Measurements from ENCODE around the gene TACR1.

TACR1 gene

DNA sequence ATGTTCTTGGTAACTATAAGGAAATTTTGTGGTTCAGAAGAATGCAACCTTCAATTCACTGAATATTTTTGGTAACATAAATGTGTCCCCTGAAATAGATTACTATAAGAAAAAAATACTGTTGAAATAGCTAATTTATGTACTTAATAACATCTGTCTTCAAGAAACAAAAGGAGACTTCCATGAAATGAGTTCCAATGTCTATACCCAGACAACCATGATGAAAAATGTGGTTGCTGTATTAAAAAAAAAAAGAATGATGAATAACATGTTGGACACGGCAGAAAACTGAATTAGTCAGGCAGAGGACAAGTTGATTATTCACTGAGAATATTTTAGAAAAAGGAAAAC lies 98.5 kb downstream of the TACR1 start:
- Histone ChIP-seq H3K27ac (no peak overlapping the region), H3K4me3 (no peak overlapping the region)
- no peak for DNase-seq (ENCODE audit: low spot score)
- TF ChIP-seq, protein P1, sequence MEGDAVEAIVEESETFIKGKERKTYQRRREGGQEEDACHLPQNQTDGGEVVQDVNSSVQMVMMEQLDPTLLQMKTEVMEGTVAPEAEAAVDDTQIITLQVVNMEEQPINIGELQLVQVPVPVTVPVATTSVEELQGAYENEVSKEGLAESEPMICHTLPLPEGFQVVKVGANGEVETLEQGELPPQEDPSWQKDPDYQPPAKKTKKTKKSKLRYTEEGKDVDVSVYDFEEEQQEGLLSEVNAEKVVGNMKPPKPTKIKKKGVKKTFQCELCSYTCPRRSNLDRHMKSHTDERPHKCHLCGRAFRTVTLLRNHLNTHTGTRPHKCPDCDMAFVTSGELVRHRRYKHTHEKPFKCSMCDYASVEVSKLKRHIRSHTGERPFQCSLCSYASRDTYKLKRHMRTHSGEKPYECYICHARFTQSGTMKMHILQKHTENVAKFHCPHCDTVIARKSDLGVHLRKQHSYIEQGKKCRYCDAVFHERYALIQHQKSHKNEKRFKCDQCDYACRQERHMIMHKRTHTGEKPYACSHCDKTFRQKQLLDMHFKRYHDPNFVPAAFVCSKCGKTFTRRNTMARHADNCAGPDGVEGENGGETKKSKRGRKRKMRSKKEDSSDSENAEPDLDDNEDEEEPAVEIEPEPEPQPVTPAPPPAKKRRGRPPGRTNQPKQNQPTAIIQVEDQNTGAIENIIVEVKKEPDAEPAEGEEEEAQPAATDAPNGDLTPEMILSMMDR (IDR thresholded peaks at IDR 0.05) = no peak

GRCh38 chr2:75100011-75100800 lies 99.1 kb downstream of the TACR1 start:
- no peak overlapping the region for H3K4me3 ChIP-seq
- DNase-seq (ENCODE audit: low spot score) = no peak
- TF ChIP-seq, protein P1 (IDR thresholded peaks at IDR 0.05) = no peak
- no peak overlapping the region for H3K27ac ChIP-seq

DNA sequence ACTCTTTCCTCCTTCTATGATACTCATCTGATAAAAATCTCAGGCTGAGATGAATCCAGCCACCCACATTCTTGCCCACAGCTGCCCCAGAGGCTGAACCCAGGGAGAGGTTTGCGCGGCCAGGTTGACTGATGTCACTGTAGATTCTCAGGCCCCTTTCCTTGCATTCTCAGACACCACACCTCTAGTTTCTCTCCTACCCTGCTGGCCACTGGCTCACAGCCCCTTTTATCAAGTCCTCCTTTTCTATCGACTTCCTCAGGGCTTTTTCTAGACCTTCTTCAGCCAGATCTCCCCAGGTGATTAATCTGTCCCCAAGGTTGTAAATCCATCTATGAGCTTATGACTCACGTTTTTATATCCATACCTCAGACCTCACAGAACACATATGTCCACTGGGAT lies 99.8 kb downstream of the TACR1 start:
- no peak overlapping the region for H3K4me3 ChIP-seq
- no peak overlapping the region for H3K27ac ChIP-seq
- TF ChIP-seq, protein P1 (IDR thresholded peaks at IDR 0.05) = no peak
- DNase-seq (ENCODE audit: low spot score) = no peak

DNA sequence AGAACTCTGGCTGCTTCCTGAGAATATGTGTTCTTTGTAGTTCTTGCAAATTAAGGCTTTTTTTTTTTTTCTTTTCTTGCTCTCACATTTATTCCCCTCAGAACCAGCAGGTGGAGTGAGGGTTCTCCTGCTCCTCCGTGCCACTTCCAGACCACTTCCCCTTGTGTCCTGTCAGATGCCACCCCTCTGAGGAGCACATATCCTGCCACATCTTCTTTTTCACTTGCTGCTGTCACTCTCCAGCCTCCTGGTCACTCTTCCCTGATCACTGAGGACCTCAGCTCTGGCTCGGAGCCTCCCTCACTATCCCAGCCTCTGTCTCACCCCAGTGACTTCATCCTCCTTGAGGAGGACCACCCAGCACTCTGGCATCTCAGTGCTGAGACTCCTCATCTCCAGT lies 100.5 kb downstream of the TACR1 start:
- TF ChIP-seq, protein P1 (IDR thresholded peaks at IDR 0.05) = no peak
- Histone ChIP-seq H3K4me3 (no peak overlapping the region), H3K27ac (no peak overlapping the region)
- no peak for DNase-seq (ENCODE audit: low spot score)

- Histone ChIP-seq H3K27ac (no peak overlapping the region), H3K4me3 (no peak overlapping the region)
- TF ChIP-seq, protein P1 (IDR thresholded peaks at IDR 0.05) = no peak
- no peak for DNase-seq (ENCODE audit: low spot score)
Measured at GRCh38 chr2:75097831-75098230, 101.5 kb downstream of the TACR1 start.

DNA sequence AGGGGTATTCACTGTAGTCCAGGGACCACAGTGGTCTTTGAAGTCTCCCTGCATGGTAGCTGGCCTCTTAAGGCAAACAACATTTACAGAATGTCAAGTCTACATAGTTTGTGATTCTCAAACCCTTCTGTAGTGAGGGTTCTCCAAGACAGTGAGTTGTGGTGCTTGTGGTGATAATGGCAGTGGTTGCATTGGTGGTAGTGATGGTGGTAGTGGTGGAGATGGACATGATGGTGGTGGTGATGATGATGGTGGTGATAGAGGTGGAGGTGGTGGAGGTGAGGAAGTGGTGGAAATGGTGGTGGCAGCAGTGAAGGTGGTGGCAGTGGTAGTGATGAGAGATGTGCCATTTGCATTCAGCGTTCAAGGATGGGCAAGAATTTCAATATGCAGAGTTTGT lies 104.9 kb downstream of the TACR1 start:
- no peak for DNase-seq (ENCODE audit: low spot score)
- TF ChIP-seq, protein P1 (IDR thresholded peaks at IDR 0.05) = no peak
- H3K4me3 ChIP-seq = no peak overlapping the region
- no peak overlapping the region for H3K27ac ChIP-seq

- no peak for DNase-seq (ENCODE audit: low spot score)
- TF ChIP-seq, protein P1 (IDR thresholded peaks at IDR 0.05) = no peak
- Histone ChIP-seq H3K27ac (no peak overlapping the region), H3K4me3 (no peak overlapping the region)
Measured at GRCh38 chr2:75090770-75091515, 108.4 kb downstream of the TACR1 start.
